ENCODE data around the gene AFP. TPM values are rescaled to one million over a fixed set of nuclear protein-coding genes. Genes with fewer than 3 reads are reported as not detected.

AFP gene
- total and polyA plus RNA-seq, 2 of the 13 experiments (the other 11 are each of a cell fraction or from before 2014, with no cell fraction given) = 9,434 to 13,105 TPM

DNA sequence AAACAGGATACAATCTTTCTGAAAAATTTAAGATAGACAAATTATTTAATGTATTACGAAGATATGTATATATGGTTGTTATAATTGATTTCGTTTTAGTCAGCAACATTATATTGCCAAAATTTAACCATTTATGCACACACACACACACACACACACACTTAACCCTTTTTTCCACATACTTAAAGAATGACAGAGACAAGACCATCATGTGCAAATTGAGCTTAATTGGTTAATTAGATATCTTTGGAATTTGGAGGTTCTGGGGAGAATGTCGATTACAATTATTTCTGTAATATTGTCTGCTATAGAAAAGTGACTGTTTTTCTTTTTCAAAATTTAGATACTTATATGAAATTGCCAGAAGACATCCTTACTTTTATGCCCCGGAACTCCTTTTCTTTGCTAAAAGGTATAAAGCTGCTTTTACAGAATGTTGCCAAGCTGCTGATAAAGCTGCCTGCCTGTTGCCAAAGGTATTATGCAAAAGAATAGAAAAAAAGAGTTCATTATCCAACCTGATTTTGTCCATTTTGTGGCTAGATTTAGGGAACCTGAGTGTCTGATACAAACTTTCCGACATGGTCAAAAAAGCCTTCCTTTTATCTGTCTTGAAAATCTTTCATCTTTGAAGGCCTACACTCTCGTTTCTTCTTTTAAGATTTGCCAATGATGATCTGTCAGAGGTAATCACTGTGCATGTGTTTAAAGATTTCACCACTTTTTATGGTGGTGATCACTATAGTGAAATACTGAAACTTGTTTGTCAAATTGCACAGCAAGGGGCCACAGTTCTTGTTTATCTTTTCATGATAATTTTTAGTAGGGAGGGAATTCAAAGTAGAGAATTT, 26.8 kb upstream of the AFP start (continued):
- TF ChIP-seq NRL (CRISPR knock-in tag; IDR thresholded peaks at IDR 0.05; ENCODE audit: borderline replicate concordance) (no peak), TEAD2 (CRISPR knock-in tag; IDR thresholded peaks at IDR 0.05) (no peak), PHF20 (CRISPR knock-in tag; IDR thresholded peaks at IDR 0.05) (no peak), POLR2AphosphoS5 (IDR thresholded peaks at IDR 0.05; ENCODE audit: low read depth, low read length) (peak; percentile 74), GATA4 (IDR thresholded peaks at IDR 0.05; ENCODE audit: borderline replicate concordance, low read depth) (no peak), ZNF652 (CRISPR knock-in tag; IDR thresholded peaks at IDR 0.05; ENCODE audit: borderline replicate concordance, low read depth) (peak; percentile 82), KMT2B (CRISPR knock-in tag; IDR thresholded peaks at IDR 0.05) (no peak), NFE2L1 (CRISPR knock-in tag; IDR thresholded peaks at IDR 0.05; ENCODE audit: borderline replicate concordance) (no peak), FOXJ3 (CRISPR knock-in tag; IDR thresholded peaks at IDR 0.05; ENCODE audit: borderline replicate concordance) (no peak), ZNF788 (CRISPR knock-in tag; IDR thresholded peaks at IDR 0.05; ENCODE audit: borderline replicate concordance) (no peak), ZNF557 (CRISPR knock-in tag; IDR thresholded peaks at IDR 0.05) (no peak), HCFC1 (IDR thresholded peaks at IDR 0.05; ENCODE audit: low read depth, low read length) (no peak)
- TF ChIP-seq, protein P1, sequence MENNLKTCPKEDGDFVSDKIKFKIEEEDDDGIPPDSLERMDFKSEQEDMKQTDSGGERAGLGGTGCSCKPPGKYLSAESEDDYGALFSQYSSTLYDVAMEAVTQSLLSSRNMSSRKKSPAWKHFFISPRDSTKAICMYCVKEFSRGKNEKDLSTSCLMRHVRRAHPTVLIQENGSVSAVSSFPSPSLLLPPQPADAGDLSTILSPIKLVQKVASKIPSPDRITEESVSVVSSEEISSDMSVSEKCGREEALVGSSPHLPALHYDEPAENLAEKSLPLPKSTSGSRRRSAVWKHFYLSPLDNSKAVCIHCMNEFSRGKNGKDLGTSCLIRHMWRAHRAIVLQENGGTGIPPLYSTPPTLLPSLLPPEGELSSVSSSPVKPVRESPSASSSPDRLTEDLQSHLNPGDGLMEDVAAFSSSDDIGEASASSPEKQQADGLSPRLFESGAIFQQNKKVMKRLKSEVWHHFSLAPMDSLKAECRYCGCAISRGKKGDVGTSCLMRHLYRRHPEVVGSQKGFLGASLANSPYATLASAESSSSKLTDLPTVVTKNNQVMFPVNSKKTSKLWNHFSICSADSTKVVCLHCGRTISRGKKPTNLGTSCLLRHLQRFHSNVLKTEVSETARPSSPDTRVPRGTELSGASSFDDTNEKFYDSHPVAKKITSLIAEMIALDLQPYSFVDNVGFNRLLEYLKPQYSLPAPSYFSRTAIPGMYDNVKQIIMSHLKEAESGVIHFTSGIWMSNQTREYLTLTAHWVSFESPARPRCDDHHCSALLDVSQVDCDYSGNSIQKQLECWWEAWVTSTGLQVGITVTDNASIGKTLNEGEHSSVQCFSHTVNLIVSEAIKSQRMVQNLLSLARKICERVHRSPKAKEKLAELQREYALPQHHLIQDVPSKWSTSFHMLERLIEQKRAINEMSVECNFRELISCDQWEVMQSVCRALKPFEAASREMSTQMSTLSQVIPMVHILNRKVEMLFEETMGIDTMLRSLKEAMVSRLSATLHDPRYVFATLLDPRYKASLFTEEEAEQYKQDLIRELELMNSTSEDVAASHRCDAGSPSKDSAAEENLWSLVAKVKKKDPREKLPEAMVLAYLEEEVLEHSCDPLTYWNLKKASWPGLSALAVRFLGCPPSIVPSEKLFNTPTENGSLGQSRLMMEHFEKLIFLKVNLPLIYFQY (CRISPR knock-in tag; IDR thresholded peaks at IDR 0.05; ENCODE audit: borderline replicate concordance) = no peak
- TF ChIP-seq, protein P2, sequence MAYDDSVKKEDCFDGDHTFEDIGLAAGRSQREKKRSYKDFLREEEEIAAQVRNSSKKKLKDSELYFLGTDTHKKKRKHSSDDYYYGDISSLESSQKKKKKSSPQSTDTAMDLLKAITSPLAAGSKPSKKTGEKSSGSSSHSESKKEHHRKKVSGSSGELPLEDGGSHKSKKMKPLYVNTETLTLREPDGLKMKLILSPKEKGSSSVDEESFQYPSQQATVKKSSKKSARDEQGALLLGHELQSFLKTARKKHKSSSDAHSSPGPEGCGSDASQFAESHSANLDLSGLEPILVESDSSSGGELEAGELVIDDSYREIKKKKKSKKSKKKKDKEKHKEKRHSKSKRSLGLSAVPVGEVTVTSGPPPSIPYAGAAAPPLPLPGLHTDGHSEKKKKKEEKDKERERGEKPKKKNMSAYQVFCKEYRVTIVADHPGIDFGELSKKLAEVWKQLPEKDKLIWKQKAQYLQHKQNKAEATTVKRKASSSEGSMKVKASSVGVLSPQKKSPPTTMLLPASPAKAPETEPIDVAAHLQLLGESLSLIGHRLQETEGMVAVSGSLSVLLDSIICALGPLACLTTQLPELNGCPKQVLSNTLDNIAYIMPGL (CRISPR knock-in tag; IDR thresholded peaks at IDR 0.05; ENCODE audit: borderline replicate concordance in 1 of 2, low read depth in 1 of 2) = no peak
